NCI-H446 (cell line): ENCODE measurements around the gene CCT5.
"Not testable (repeated sequence)": the region's sequence is repeated elsewhere in the genome, so short reads cannot be mapped to it uniquely, and the experiment has no call there.

Experiments
- DNase-seq, 2 experiments: peaks; one replicate each; lab custom pipeline; 2025; lab: John Stamatoyannopoulos, UW

CCT5 gene

DNA sequence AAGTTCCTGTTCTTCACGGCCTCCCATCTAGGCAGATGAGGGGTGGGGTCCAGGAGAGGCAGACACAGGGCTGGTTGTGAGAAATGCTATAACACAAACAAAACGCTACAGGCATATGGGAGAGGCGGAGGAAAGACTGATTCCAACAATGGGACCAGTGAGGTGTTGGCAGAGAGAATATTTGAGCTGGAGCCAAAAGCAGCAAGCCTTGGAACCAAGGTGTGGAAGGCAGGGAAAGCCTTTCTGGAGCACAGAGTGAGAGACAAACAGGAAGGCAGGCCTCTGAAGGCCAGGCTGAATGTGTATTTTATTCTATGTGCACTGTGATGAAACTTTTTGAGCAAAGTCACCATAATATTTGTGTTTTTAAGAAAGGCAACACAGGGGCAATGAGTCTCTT lies 3.3 kb upstream of the CCT5 start:
- peak; percentile 33 to 85 for DNase-seq

DNA sequence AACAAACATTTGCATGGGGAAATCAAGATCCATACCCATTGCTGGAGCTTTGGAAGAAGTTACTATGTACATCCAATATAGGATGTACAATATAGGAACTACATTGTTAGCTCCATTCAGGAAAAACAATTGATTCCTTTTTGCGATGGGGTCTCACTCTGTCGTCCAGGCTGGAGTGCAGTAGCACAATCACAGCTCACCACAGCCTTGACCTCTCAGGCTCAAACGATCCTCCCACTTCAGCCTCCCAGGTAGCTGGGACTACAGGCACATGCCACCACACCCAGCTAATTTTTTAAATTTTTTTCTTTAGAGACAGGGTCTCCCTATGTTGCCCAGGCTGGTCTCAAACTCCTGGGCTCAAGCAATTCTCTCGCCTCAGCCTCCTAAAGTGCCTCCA lies 2.9 kb upstream of the CCT5 start:
- DNase-seq: not testable (repeated sequence)

DNA sequence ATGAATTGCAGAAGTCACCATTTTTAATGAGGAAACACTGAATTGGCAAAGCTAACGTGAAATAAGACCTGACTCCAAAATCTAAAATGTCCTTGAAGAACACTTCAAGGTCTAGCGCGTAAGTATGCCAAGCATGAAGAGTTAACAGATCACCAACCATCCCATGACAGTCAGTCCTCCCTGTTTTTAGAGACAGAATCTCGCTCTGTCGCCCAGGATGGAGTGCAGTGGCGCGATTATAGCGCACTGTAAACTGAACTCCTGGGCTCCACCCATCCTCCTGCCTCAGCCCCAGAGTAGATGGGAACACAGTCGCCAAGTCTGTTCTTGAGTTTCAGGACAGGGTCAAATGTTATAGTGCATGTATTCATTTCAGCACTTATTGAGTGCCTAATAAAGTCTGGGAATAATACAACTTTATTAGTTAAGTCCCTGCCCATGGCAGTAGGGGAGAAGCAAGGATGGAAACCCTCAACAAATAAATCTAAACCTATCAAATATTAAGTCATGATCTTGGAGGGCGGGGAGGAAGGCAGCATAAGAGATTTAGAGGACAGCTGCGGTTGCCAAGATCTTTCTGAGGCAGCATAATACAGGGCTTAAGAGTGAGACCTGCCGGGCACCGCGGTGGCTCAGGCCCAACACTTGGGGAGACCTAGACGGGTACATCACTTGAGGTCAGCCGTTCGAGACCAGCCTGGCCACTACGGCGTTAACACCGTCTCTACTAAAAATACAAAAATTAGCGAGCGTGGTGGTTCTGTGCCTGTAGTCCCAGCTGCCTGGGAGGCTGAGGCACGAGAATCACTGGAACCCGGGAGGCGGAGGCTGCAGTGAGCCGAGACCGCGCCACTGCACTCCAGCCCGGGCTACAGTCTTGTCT lies 1.5 kb upstream of the CCT5 start:
- DNase-seq: peak in 1 of 2 experiments; percentile 48

DNA sequence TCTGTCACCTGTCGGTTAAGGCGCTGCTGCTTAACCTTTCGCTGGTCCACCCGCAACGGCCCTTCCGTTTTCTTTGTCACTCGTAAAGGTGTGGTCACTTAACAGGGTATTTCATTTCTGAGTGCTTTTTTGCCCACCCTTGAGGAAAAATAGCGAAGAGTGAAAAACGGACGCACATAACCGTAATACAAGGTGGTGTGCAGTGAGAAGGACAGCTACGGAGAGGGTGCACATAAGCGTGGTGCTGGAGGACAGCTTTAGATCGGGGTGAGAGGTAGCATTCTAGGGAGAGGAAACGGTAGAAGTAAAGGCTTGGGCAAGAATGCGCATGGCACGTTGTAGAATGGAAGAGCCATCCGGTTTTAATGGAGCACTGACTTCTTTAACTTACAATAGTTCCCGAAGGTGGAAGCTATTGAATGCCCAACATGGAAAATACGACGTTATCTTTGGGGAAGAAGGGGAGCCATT lies 761 bp downstream of the CCT5 start:
- DNase-seq: no peak

DNA sequence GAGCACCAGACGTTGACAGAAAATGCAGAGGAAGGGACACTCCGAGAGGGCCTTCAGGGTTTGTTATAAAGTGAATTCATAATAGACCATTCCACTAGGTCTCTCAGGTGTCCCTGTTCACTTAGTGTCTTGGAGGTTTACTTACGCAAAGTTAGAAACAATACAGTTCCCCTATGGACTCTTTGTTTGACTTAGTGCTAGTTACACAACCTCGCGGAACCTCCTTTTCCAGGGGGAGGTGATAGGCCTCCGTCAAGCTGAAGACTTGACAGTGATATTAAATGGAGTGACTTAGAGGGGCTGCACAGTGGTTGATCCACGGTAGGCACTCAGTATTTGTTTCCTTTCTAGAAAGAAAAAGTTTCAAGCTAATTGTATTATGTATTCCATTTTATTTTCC lies 1.3 kb downstream of the CCT5 start:
- no peak for DNase-seq

DNA sequence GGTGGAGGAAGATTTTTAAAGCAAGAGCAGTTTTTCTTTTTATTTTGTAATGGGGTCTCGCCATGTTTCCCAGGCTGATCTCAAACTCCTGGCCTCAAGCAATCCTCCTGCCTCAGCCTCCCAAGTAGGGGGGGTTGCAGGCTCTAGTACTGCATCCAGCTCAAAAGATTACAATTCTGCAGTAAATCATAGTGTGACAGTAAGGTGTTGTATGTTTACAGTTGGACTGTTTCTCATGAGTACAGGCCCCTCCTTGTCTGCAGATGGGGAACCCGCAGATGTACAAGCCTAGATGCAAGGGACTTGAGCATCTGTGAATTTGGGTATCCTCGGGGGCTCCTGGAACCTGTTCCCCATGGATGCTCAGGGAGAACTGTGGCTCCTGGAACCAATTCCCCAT lies 3.3 kb downstream of the CCT5 start:
- DNase-seq: no peak

DNA sequence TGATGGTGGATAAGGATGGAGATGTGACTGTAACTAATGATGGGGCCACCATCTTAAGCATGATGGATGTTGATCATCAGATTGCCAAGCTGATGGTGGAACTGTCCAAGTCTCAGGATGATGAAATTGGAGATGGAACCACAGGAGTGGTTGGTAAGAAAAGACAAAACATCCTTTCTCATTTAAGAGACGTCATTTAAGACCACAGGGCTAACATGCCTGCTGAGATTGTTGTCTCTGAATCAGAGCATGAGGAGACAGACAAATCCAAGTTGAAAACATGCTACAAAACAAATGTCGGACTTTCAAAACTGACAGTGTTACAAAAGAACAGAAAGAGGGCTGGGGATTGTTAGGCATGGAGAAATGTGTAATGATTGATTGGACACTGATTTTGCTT lies 4.6 kb downstream of the CCT5 start:
- DNase-seq: no peak

DNA sequence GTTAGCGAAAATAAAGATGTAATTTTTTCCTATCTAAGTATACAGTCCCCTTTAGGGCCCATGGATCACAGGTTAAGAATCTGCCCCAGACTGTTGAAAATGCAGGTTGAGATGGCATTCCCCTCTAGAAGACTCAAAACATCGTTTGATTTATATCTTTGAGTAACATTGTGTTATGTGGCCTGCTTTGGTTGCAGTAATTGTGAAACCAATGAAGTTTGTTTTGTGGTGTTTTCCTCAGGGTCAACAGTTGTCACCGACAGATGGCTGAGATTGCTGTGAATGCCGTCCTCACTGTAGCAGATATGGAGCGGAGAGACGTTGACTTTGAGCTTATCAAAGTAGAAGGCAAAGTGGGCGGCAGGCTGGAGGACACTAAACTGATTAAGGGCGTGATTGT lies 7.8 kb downstream of the CCT5 start:
- DNase-seq: no peak

DNA sequence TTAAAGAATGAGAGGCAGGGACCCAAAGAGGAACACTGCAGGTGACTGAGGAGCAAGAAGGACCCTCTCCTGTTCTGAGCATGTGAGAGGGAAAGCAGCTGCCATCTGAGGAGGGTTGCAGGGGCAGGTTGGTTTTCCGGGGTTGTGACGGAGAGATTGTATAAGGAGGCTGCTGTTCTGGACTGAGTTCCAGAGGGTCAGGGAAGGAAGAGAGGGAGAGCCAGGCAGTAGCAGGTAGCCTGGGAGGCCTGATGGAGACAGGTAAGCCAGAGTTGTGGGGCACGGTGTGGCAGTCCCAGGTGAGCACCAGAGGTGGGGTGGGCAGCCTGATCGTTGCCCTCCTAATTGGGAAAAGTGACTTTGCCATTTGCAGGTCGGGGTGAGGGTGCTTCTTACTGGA lies 9.8 kb downstream of the CCT5 start:
- no peak for DNase-seq

DNA sequence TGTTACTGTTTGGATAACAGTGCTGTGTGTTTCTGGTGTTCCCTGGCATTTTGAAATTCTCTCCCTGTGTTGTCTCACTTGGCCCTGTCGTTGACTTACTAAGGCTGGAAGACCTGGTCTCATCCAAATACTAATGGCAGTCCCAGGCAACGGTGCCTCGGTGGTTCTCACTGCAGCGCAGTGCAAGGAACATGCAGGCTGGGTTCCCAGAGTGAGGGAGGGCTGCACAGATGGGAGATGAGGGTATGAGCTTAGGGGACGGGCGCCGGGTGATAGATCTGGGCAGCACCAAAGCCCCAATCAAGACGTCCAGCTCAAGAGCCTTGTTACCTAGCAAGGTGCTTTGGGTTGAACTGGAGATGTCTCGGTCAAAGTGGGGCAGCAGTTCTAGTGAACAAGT lies 11.0 kb downstream of the CCT5 start:
- no peak for DNase-seq

DNA sequence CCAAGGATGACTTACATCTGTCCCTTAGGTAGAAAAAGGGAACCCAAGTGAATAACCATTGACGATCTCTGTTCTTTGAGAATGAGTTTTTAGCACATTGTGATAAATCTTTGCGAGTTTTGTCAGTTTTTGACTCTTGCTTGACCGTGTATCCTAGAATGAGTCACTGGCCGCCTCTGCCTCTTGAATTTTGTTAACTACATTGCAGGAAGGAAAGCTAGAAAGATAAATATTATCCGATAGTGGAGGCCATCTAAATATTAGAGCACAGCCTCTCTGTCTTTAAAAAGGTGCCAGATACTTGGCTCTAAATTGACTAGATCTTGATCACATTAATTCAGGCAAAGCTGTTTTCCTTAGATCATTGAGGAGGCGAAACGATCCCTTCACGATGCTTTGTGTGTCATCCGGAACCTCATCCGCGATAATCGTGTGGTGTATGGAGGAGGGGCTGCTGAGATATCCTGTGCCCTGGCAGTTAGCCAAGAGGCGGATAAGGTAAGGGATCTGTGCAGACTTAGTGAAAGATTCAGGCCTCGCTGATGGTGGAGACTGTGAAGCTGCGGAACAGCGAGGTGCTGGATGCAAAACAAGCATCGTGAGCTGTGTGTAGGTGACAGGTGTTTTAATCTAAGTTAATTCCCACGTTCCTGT lies 12.2 kb downstream of the CCT5 start:
- DNase-seq: no peak

DNA sequence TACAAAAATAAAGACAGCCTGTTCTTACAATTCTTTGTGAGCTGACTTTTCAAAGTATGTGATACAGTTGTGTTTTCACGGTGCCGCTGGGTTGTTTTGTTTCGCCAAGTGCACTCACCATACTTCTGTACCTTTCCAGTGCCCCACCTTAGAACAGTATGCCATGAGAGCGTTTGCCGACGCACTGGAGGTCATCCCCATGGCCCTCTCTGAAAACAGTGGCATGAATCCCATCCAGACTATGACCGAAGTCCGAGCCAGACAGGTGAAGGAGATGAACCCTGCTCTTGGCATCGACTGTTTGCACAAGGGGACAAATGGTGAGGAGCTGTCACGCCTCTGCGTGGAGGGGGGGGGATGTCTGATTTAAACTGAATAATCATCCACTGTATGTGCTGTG lies 12.9 kb downstream of the CCT5 start:
- no peak for DNase-seq

DNA sequence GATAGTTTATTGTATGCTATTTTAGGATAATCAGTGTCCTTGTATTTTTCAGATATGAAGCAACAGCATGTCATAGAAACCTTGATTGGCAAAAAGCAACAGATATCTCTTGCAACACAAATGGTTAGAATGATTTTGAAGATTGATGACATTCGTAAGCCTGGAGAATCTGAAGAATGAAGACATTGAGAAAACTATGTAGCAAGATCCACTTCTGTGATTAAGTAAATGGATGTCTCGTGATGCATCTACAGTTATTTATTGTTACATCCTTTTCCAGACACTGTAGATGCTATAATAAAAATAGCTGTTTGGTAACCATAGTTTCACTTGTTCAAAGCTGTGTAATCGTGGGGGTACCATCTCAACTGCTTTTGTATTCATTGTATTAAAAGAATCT lies 14.5 kb downstream of the CCT5 start:
- DNase-seq: no peak

DNA sequence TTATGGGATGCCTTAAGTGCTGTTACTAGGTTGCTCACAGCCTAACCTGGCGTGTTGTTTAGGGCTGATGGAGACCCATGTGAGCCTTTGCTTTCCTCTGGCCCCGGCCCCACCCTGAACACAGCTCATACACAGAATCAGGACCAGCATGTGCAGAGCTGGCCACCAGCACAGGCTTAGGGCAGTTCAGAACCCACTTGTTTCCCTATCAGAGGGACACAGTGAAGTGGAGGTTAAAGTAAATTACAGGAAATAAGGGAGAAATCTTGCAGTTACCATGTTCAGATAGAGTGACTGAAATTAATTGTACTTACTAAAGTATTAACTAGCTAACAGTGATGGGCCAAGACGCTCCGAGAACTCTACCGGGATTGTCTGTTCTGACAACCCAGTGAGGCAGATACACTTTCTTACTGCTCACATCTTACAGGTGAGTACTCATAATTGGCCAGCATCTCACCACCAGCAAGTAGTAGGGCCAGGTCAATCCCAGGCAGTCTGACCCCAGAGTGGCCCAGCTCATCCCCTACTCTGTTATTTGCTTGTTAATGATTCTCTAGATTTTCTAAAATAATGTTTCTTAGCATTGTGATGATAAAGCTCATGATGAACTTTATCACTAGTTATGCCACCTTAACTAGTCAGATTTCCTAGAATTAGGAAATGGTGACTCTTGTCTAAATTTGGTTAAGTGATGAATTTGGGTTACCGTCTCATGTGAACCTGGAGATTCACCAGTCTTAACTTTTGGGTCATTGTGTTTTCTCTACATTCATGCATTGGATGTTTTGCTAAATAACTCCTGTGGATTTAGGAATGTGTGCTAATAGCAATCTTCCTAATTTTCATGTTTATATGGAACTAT lies 15.4 kb downstream of the CCT5 start:
- DNase-seq: no peak

DNA sequence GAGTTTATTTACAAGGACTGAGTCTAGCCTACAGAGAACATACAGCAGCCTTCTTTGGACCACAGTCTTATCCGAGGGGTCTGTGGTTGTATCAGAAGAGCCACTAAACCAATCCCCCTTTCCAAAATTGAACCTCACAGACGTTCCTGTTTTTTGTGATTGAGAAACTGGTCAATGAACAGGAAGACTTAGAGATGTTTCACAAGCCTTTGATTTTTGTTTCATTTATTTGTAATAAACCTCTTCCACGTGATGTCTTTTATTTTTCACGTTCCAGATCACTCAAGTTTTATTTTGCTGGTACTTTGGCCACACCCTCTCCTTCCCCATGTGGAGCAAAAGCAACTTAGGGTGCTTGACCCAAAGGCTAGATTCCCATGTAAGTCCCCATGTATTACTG lies 16.1 kb downstream of the CCT5 start:
- no peak for DNase-seq

DNA sequence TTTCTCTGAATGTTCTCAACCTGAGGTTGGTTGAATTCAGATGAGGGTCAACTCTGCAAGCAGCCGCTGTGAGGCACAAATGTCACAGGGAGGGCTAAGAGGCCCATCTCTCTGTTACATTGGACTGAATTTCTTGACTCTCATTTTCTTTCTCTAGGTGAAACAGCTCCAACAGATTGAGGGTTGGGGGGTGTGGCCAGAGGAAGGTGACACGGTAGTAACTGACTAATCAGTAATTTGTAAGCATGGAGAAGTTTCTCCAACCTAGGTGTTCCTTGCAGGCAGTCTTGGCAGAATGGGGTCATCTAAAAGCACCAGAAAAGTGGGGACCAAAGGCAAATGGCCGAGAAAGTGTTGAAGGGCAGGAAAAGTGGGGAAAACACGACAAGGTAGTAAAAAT lies 16.8 kb downstream of the CCT5 start:
- DNase-seq: no peak

DNA sequence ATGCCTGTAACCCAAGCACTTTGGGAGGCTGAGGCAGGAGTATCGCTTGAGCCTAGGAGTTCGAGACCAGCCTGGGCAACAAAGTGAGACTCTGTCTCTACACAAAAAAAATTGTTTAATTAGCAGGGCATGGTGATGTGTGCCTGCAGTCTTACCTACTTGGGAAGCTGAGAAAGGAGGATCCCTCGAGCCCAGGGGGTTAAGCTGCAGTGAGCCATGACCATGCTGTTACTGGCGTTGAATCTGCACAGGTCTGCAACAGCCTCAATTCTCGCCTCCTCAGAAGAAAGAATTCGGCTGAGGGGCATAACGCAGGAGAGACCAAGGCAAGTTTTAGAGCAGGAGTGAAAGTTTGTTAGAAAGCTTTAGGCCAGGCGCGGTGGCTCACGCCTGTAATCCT lies 18.0 kb downstream of the CCT5 start:
- no peak for DNase-seq

DNA sequence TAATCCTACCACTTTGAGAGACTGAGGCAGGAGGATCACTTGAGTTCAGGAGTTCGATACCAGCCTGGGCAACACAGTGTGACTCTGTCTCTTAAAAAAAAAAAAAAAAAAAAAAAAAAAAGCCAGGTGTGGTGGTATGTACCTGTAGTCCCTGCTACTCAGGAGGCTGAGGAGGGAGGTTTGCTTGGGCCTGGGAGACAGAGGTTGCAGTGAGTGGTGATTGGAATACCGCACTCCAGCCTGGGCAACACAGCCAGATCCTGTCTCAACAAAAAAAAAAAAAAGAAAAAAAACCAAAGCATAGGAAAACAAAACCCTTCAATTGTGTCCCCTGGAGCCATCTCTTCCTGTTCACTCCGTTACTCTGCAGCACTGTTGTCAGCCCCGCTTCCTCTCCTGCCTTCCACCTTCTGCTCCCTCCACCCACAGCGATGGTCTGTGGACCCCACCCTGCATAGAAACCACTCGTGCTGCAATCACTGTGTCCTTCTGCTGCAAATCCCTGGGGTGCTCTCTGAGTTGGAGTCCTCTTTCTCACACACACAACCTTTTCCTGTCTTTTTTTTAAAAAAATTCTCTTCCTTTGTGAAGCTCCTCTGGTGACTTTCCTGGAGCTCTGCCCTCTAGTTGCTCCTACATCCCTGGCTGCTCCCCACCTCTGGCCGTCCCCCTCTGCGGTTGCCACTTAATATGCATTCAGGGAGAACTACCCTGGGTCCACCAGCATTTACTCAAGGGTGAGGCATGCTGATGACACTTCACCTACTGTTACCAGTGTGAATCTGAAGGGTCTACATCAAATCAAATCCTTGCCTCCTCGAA lies 22.2 kb downstream of the CCT5 start:
- no peak for DNase-seq

DNA sequence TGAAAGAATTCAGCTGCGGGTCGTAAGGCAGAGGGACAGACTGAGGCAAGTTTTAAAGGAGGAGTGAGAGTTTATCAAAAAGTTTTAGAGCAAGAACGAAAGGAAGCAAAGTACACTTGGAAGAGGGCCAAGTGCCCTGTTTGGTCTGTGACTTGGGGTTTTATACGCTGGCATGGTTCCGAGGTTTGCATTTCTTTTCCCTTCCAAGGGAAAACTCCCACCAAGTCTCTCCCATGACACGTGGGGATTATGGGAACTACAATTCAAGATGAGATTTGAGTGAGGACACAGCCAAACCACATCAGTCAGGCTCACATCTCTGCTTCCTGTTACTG lies 22.8 kb downstream of the CCT5 start:
- DNase-seq: not testable (repeated sequence)

DNA sequence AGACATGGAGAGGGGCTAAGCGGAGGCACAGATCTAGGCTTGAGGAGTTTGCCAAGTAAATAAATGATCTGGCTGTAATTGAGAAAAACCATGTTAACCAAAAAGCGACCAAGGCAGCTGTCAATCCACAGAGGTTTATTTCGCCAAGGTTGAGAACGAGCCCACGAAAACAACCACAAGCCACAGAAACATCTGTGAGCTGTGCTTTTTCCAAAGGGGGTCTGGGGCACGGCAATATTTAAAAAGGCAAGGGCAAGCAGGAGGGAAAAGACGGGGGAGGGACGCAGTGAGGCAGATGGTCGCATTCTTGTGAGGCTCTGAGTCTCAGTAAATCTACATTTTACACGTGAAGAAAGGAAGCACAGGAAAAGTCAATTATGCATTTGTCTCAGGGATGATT lies 25.4 kb downstream of the CCT5 start:
- DNase-seq: no peak

DNA sequence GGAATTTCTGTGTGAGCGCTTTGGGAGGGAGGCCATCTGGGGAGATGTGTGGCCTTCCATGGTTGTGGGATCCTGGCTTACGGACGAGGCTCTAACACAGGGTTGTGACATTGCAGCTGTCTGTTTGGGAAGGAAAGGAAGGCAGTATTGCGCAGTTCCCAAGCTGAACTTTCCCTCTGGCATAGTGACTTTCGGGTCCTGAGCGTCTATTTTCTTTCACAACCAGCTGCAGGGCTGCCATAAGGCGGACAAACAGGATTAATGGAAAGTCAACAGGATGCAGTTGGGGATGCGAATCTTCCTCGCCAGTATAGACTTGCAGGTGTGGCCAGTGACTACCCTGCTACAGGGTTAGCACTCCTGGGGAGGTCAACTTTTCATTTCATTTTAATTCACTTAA lies 25.9 kb downstream of the CCT5 start:
- DNase-seq: no peak

DNA sequence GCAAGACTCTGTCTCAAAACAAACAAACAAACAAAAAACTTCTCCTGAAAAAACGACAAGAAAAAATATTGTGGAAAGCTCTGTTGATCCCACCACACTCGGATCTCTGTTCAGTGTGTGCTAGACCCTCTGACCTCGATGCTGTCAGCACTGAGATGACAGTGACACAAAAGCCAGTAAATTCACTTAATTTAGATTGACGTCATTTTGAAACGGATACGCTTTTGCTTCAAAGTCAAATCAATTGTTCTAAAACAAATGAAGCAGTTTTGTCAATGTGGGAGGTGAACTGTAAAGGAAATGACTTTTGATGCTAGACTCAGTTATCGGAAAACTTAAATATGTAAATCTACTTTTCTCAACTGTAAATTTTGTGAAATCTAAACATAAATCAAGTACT lies 26.6 kb downstream of the CCT5 start:
- DNase-seq: no peak
